Spleen (tissue), 11 donors: Measurements from ENCODE around the gene LSAMP. TPM values are rescaled to one million over a fixed set of nuclear protein-coding genes. Genes with fewer than 3 reads are reported as not detected.

Experiments used
- DNase-seq: peaks from one replicate; pipeline ENCODE4 v3.0.0-alpha.2; 2020
- H3K27ac ChIP-seq, 8 donors: fragments of 200-600 bp; sonication (generic) in 7 of 8; 1 replicate in 4 of 8; 2 replicates in 4 of 8; pipeline versions ENCODE4 v1.5.0 to v1.8.0; 2016 to 2021; ENCODE audit warnings: inconsistent platforms in 4 of 8, mild to moderate bottlenecking in 4 of 8, moderate library complexity in 1 of 8
- H3K27me3 ChIP-seq, 7 donors: fragments of 200-600 bp; sonication (generic) in 6 of 7; replicated peaks in 1 of 7; 1 replicate in 4 of 7; 2 replicates in 3 of 7; pipeline versions ENCODE4 v1.5.0 to v1.8.0; 2016 to 2021; ENCODE audit warnings: inconsistent platforms in 3 of 7, mild to moderate bottlenecking in 1 of 7
- H3K36me3 ChIP-seq, 6 donors: fragments of 200-600 bp; sonication (generic) in 5 of 6; 1 replicate in 4 of 6; 2 replicates in 2 of 6; pipeline versions ENCODE4 v1.5.0 to v1.8.0; 2016 to 2021; ENCODE audit warnings: inconsistent platforms in 2 of 6
- H3K4me1 ChIP-seq, 6 donors: fragments of 200-600 bp; sonication (generic) in 5 of 6; 1 replicate in 3 of 6; 2 replicates in 3 of 6; pipeline versions ENCODE4 v1.5.0 to v1.8.0; 2016 to 2021; ENCODE audit warnings: inconsistent platforms in 3 of 6
- H3K4me3 ChIP-seq, 8 donors: fragments of 200-600 bp; sonication (generic) in 7 of 8; 1 replicate in 4 of 8; 2 replicates in 4 of 8; pipeline versions ENCODE4 v1.5.0 to v1.8.0; 2016 to 2021; ENCODE audit warnings: inconsistent platforms in 4 of 8, mild to moderate bottlenecking in 4 of 8, moderate library complexity in 2 of 8
- H3K9me3 ChIP-seq, 8 donors: fragments of 200-600 bp; sonication (generic) in 7 of 8; 1 replicate in 4 of 8; 2 replicates in 4 of 8; pipeline versions ENCODE4 v1.5.0 to v1.8.0; 2016 to 2021; ENCODE audit warnings: inconsistent platforms in 4 of 8
- POLR2A ChIP-seq, 3 donors: fragments of 450-650 bp; IDR thresholded peaks; one replicate each; pipeline ENCODE4 v1.5.1; 2017; ENCODE audit warnings: antibody characterized with exemption in 3 of 3, mild to moderate bottlenecking in 1 of 3
- POLR2AphosphoS5 ChIP-seq, 3 donors: sonication (generic); formaldehyde crosslinking; IDR thresholded peaks; one replicate each; pipeline ENCODE4 v1.5.1; 2017; ENCODE audit warnings: antibody characterized with exemption in 3 of 3
- WGBS, 5 donors: extraction: QIAGEN DNeasy Blood & Tissue Kit in 3 of 5; methylation state at CpG; one replicate each; pipeline versions ENCODE4 v1.1.5 to v1.1.7; 2013 to 2018; 5-methylcytosine and 5-hydroxymethylcytosine counted together
- intact Hi-C: fragments of 100-400 bp; cut with DNase I; formaldehyde crosslinking; loops from one replicate; pipeline ENCODE4 v1.15.0; 2023; ENCODE audit warnings: low total_unique reads
- polyA plus RNA-seq, 3 donors: library from polyadenylated mRNA; stranded (reverse); fragments of 200-250 nt; gene quantifications; one replicate each; pipeline ENCODE4 v1.2.1, GENCODE V29; 2013
- total RNA-seq, 7 donors: library from RNA; depleted of rRNA in 3 of 7; stranded (reverse); fragments of >200 nt in 3 of 7; fragmentation: NEBNext Ultra II Directional in 4 of 7; extraction: Animal tissue kit (Norgen Biotek cat#: 25700) in 4 of 7; gene quantifications; one replicate each; pipeline versions ENCODE4 v1.1.0 to v1.2.1, GENCODE V29; 2016 to 2021
- TF ChIP-seq, protein P1 (sequence below), 11 experiments: fragments of 200-600 bp in 7 of 11; fragments of 450-650 bp in 4 of 11; sonication (generic) in 4 of 11; IDR thresholded peaks in 8 of 11; conservative IDR thresholded peaks in 3 of 11; 1 replicate in 7 of 11; 2 replicates in 4 of 11; pipeline versions ENCODE4 v1.4.0 to v1.8.0; 2016 to 2021; ENCODE audit warnings: antibody characterized with exemption in 11 of 11, inconsistent platforms in 4 of 11, mild to moderate bottlenecking in 1 of 11
- donor health status: healthy with polysubstance abuse.
- donor health status: DM: no; HTN: no; CAD: no; lungs with moderate emphysema.
- donor health status: DM: no; HTN: no; CAD: no.
- donor health status: Bipolar disorder and iron deficiency.
- donor health status: healthy.
- donor health status: DM: no; HTN: no; CAD: no.
- donor health status: DM: yes; HTN: yes; CAD: no.

LSAMP gene
- total and polyA plus RNA-seq, 10 donors: 0.45 to 6.8 (median 1.3) TPM

DNA sequence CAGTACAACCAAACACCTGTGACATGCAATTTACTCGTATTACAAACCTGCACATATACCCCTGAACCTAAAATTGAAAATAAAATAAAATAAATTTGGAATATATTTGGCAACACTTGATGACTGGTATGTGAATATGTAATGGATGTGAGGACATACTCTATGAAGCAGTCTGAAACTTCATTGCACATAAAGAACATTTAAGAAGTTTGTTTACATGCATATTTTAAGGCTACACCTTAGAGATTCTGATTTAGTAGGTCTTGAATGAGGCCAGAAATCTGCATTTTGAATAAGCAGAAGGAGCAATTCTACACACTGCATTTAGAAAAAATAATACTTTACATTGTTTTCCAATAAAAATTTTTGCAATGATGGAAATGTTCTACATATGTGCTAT is 284.7 kb downstream of the LSAMP start:
- Histone ChIP-seq H3K36me3 (no peaks in the 10 kb centered on the region), H3K27ac (no peak overlapping the region), H3K4me3 (no peak overlapping the region), H3K4me1 (no peaks in the 10 kb centered on the region), H3K9me3 (no peaks in the 10 kb centered on the region), H3K27me3 (no peaks in the 10 kb centered on the region)
- DNase-seq: no peak
- TF ChIP-seq POLR2A (IDR thresholded peaks at IDR 0.05) (no peak), POLR2AphosphoS5 (IDR thresholded peaks at IDR 0.05) (no peak)
- TF ChIP-seq, protein P1, sequence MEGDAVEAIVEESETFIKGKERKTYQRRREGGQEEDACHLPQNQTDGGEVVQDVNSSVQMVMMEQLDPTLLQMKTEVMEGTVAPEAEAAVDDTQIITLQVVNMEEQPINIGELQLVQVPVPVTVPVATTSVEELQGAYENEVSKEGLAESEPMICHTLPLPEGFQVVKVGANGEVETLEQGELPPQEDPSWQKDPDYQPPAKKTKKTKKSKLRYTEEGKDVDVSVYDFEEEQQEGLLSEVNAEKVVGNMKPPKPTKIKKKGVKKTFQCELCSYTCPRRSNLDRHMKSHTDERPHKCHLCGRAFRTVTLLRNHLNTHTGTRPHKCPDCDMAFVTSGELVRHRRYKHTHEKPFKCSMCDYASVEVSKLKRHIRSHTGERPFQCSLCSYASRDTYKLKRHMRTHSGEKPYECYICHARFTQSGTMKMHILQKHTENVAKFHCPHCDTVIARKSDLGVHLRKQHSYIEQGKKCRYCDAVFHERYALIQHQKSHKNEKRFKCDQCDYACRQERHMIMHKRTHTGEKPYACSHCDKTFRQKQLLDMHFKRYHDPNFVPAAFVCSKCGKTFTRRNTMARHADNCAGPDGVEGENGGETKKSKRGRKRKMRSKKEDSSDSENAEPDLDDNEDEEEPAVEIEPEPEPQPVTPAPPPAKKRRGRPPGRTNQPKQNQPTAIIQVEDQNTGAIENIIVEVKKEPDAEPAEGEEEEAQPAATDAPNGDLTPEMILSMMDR (IDR thresholded peaks at IDR 0.05 in 8 of 11, conservative IDR thresholded peaks at IDR 0.05 in 3 of 11): no peak
- 81 to 89% (median 88%) methylated on average over 1 of the region's 1 CpG for WGBS, 5 donors
- intact Hi-C loops: no loop called here

DNA sequence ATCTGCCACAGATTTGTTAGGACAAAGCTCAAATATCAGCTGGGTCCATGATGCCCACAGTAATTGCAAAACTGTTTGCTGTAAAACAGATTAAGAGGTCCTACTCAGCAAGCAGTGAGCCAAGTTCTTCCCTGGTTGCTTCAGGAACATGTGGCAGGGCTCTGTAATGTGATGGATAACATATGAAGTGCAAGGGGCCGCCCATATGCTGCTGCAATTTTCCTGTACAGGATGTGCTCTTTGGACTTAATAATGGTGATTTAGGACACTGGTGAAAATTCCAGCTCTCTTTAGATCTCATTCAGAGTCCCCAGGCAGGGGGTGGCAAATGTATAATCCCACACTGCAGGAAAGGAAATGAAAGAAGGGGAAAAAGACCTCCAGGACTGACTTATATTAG is 289.4 kb downstream of the LSAMP start:
- intact Hi-C loops: no loop called here
- Histone ChIP-seq H3K4me3 (no peak overlapping the region), H3K36me3 (no peaks in the 10 kb centered on the region), H3K27ac (no peak overlapping the region), H3K27me3 (no peaks in the 10 kb centered on the region), H3K4me1 (no peaks in the 10 kb centered on the region), H3K9me3 (no peaks in the 10 kb centered on the region)
- no peak for DNase-seq
- 56 to 80% (median 65%) methylated on average over 1 of the region's 1 CpG for WGBS, 5 donors
- TF ChIP-seq, protein P1 (IDR thresholded peaks at IDR 0.05 in 8 of 11, conservative IDR thresholded peaks at IDR 0.05 in 3 of 11): no peak
- no peak for TF ChIP-seq POLR2AphosphoS5 (IDR thresholded peaks at IDR 0.05)
- no peak for TF ChIP-seq POLR2A (IDR thresholded peaks at IDR 0.05)

DNA sequence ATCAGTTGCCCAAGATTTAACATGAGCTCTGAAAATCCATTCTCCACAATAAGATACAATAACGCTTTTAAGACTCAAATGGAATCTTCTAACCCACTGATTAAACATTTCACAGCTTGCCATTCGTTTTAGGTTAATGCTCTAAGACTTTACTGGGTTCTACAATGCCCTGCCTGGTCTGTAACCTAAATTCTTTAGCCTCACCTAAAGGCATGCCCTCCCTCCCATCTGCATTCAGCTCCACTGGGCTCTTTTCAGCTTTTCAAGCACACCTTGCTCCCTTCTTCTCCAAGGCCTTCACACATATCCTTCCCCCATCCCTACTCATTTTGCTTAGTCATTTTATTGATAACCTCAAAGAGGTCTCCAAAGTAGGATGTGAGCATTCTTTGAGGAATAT is 290.9 kb downstream of the LSAMP start:
- no peak for DNase-seq
- intact Hi-C loops: no loop called here
- H3K4me1 ChIP-seq: no peaks in the 10 kb centered on the region
- TF ChIP-seq POLR2AphosphoS5 (IDR thresholded peaks at IDR 0.05) (no peak), POLR2A (IDR thresholded peaks at IDR 0.05) (no peak)
- TF ChIP-seq, protein P1 (IDR thresholded peaks at IDR 0.05 in 8 of 11, conservative IDR thresholded peaks at IDR 0.05 in 3 of 11): no peak
- H3K27me3 ChIP-seq: no peaks in the 10 kb centered on the region
- H3K9me3 ChIP-seq: no peaks in the 10 kb centered on the region
- 44 to 73% (median 59%) methylated on average over 2 of the region's 2 CpGs for WGBS, 5 donors
- no peaks in the 10 kb centered on the region for H3K36me3 ChIP-seq
- no peak overlapping the region for H3K27ac ChIP-seq
- H3K4me3 ChIP-seq: no peak overlapping the region

DNA sequence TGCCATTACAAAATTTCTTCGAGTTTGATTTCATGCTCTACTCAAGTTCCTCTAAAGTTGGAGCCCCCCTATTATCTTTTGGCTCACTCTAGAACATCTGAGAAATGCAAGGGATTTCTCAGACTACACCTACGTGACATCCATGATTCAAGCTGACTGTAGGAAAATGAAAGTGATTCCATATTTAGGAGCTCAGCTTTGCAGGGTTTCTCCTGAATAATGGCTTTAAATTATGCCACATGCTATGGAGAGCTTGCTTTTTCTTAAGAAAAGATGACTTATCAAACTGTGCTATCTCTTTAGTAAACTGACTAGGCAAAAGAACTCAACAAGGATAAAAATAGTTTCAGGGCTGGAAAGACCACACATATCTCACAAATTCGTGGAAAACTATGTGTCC is 292.1 kb downstream of the LSAMP start:
- Histone ChIP-seq H3K36me3 (no peaks in the 10 kb centered on the region), H3K4me3 (no peak overlapping the region), H3K27ac (no peak overlapping the region), H3K9me3 (no peaks in the 10 kb centered on the region), H3K4me1 (no peaks in the 10 kb centered on the region), H3K27me3 (no peaks in the 10 kb centered on the region)
- TF ChIP-seq, protein P1 (IDR thresholded peaks at IDR 0.05 in 8 of 11, conservative IDR thresholded peaks at IDR 0.05 in 3 of 11): no peak
- TF ChIP-seq POLR2A (IDR thresholded peaks at IDR 0.05) (no peak), POLR2AphosphoS5 (IDR thresholded peaks at IDR 0.05) (no peak)
- no peak for DNase-seq
- WGBS, 5 donors: 51 to 73% (median 58%) methylated on average over 3 of the region's 3 CpGs
- intact Hi-C loops: no loop called here
